Lower leg skin (tissue), 4 donors: ENCODE results near the gene SLC9A7. TPM values are rescaled to one million over a fixed set of nuclear protein-coding genes. Genes with fewer than 3 reads are reported as not detected.

ENCODE experiments used
- DNase-seq, 2 donors: peaks; one replicate each; pipeline ENCODE4 v3.0.0-alpha.2; 2019; ENCODE audit warnings: low spot score in 2 of 2
- H3K4me3 ChIP-seq: fragments of 200-600 bp; sonication (generic); 2 replicates; pipeline ENCODE4 v1.5.1; 2017; ENCODE audit warnings: mild to moderate bottlenecking, low read depth; ENCODE audit not compliant: poor library complexity, severe bottlenecking
- POLR2A ChIP-seq, 2 donors: fragments of 450-650 bp; IDR thresholded peaks; one replicate each; pipeline ENCODE4 v1.6.1; 2016 to 2017; ENCODE audit warnings: antibody characterized with exemption in 2 of 2, mild to moderate bottlenecking in 1 of 2, moderate library complexity in 1 of 2
- WGBS, 2 donors: methylation state at CpG; one replicate each; pipeline ENCODE4 v1.1.5; 2018; 5-methylcytosine and 5-hydroxymethylcytosine counted together
- intact Hi-C: fragments of 100-400 bp; cut with DNase I; formaldehyde crosslinking; loops from one replicate; pipeline ENCODE4 v1.15.0; 2023; ENCODE audit warnings: low total_unique reads
- total RNA-seq, 4 donors: library from RNA; depleted of rRNA; stranded (reverse); fragments of >200 nt; gene quantifications; one replicate each; pipeline ENCODE4 v1.1.0, GENCODE V29; 2016
- TF ChIP-seq, protein P1 (sequence below), 3 donors: fragments of 450-650 bp; IDR thresholded peaks; one replicate each; pipeline ENCODE4 v1.5.1; 2016; ENCODE audit warnings: antibody characterized with exemption in 3 of 3, mild to moderate bottlenecking in 3 of 3, moderate library complexity in 2 of 3

The SLC9A7 gene
- total RNA-seq, 4 donors from 2014 or later: 3.6 to 10.0 (median 6.8) TPM

DNA sequence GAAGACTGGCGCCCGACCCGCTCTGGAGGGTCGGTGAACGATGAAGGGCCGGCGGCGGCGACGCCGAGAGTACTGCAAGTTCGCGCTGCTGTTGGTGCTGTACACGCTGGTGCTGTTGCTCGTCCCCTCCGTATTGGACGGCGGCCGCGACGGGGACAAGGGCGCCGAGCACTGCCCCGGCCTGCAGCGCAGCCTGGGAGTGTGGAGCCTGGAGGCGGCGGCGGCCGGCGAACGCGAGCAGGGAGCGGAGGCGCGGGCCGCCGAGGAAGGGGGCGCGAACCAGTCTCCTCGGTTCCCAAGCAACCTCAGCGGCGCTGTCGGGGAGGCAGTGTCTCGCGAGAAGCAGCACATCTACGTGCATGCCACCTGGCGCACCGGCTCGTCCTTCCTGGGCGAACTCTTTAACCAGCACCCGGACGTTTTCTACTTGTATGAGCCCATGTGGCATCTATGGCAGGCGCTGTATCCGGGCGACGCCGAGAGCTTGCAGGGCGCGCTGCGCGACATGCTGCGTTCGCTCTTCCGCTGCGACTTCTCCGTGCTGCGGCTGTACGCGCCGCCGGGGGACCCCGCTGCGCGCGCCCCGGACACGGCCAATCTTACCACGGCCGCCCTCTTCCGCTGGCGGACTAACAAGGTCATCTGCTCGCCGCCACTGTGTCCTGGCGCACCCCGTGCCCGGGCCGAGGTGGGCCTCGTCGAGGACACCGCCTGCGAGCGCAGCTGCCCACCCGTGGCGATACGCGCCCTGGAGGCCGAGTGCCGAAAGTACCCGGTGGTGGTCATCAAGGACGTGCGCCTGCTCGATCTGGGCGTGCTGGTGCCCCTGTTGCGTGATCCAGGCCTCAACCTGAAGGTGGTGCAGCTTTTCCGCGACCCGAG is 184.8 kb downstream of the SLC9A7 start:
- intact Hi-C loops: no loop called here
- no peak for TF ChIP-seq POLR2A (IDR thresholded peaks at IDR 0.05)
- TF ChIP-seq, protein P1, sequence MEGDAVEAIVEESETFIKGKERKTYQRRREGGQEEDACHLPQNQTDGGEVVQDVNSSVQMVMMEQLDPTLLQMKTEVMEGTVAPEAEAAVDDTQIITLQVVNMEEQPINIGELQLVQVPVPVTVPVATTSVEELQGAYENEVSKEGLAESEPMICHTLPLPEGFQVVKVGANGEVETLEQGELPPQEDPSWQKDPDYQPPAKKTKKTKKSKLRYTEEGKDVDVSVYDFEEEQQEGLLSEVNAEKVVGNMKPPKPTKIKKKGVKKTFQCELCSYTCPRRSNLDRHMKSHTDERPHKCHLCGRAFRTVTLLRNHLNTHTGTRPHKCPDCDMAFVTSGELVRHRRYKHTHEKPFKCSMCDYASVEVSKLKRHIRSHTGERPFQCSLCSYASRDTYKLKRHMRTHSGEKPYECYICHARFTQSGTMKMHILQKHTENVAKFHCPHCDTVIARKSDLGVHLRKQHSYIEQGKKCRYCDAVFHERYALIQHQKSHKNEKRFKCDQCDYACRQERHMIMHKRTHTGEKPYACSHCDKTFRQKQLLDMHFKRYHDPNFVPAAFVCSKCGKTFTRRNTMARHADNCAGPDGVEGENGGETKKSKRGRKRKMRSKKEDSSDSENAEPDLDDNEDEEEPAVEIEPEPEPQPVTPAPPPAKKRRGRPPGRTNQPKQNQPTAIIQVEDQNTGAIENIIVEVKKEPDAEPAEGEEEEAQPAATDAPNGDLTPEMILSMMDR (IDR thresholded peaks at IDR 0.05): no peak
- peak overlapping the region; percentile 43 for H3K4me3 ChIP-seq
- peak; percentile 28 to 88 for DNase-seq
- 0 to 63% methylated on average over 1 to 105 of the region's 107 CpGs for WGBS, 2 donors

DNA sequence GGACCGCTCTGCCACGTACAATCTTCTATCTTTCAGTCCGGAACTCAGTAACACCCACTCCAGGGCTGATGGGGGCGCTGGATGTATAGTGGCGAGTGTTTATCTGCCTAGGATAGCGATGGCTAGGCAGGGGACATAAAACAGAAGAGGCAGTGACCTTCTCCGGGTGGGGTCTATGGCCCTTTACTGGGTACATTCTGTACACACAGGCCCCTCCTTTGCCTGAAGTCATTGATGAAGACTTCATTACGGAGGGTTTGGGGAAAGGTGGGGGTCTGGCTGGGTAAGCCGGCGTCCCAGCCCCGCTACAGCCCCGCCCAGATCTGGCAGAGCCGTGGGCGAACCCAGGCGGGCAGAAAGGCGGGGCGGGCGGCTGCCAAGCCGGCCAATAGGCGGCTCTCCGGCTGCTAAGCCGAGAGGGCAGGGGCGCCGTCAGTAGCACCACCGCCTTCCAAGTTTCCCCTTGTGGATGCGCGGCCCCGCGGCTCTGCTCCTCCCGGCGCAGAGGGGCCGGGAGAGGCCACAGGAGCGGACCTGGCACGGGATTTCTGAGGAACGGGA is 185.5 kb downstream of the SLC9A7 start, which contains the start of gene CHST7:
CHST7 (plus strand) TSS at position 435 of the 561 bp plus-strand sequence. CDS start 167 bp downstream, outside the sequence.
- DNase-seq: peak; percentile 46 to 91
- peak within 1 kb of the TSS; percentile 43 for H3K4me3 ChIP-seq
- intact Hi-C loops: no loop called here
- TF ChIP-seq, protein P1 (IDR thresholded peaks at IDR 0.05): no peak
- TF ChIP-seq POLR2A (IDR thresholded peaks at IDR 0.05): no peak
- 23 to 32% methylated on average over 7 to 35 of the region's 35 CpGs for WGBS, 2 donors

DNA sequence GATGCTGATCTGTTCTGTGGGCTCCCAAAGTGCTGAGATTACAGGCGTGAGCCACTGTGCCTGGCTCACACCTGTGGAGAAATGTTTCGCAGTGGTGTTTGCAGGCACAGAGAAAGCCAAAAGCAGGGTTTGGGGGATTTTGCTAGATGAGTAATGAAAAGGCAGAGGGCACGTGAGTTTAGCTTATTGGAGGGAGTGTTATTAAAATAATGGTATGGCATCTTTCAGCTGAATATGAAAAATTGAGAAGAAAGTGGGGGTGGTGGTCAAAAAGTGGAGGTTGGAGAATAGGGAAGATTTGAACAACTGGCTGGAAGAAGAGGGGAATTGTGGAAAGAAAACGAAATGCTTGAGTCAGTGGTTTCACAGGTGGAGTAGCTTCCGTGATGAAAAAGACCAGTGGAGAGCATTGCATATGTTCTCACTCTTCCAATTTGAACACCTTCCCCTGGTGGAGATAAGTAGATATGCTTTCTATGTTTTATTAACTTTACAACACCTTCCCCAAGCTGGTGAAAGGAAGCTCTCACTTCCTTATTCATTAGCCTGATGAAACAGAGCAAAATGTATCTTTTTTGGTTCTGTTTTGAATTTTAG is 186.5 kb downstream of the SLC9A7 start:
- no peak overlapping the region for H3K4me3 ChIP-seq
- intact Hi-C loops: no loop called here
- peak in 1 of 2 donors; percentile 5 for DNase-seq
- no peak for TF ChIP-seq POLR2A (IDR thresholded peaks at IDR 0.05)
- TF ChIP-seq, protein P1 (IDR thresholded peaks at IDR 0.05): no peak
- 72 to 74% methylated on average over 5 of the region's 5 CpGs for WGBS, 2 donors

DNA sequence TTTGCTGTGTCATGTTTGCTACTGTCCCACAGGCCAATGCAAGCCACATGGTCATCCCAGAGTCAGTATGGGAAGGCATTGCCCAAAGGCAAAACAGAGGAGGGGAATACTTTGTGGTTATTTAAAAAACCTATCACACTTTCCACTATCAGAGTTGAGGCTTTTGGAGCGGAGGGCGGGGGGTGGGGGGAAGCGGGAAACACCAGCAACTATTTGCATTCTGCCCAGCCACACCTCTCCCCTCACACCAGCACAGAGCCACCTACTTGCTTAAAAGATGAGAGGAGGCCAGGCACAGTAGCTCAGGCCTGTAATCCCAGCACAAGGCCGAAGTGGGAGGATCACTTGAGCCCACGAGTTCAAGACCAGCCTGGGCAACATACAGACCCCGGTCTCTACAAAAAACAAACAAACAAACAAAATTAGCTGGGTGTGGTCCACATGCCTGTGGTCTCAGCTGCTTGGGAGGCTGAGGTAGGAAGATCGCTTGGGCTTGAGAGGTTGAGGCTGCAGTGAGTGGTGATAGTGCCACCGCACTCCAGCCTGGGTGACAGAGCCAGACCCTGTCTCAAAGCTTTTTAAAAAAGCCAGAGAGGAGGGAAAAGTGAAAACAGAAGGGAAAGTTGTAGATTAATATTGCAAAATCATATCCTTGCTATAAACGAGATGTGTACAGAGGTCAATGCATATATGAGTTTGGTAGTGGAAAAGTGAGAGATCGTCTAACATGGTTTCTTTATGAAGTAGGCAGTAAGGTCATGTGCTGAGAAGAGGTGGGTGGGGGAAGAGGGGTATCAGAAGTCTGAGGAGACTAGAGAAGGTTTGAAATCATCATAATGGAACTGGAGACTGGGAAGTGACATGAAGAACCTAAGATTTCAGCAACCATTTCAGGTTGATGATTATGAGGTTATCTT is 187.2 kb downstream of the SLC9A7 start:
- peak in 1 of 2 donors; percentile 14 for DNase-seq
- H3K4me3 ChIP-seq: no peak overlapping the region
- 81 to 86% methylated on average over 10 of the region's 10 CpGs for WGBS, 2 donors
- intact Hi-C loops: no loop called here
- no peak for TF ChIP-seq POLR2A (IDR thresholded peaks at IDR 0.05)
- TF ChIP-seq, protein P1 (IDR thresholded peaks at IDR 0.05): no peak

DNA sequence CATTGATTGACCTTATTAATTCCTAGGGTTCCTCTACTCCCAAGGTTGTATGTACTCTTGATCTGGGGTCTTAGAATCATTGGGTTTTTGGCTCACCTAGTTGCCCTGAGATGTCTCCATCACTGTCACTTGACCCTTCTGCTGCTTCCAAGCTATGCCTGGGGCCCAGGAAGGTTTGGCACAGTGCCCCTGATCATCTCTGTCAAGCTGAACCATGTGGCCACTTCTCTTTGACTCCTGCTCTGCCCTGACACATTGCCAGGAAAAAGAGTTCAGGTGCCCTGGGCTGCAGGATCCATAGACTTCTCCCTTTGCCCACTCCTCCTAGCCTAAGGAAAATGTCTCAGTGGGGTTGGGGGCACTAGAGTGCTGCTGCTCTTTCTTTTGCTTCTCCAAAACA is 189.3 kb downstream of the SLC9A7 start:
- intact Hi-C loops: no loop called here

More for the DNA sequence above, 189.3 kb downstream of the SLC9A7 start:
- DNase-seq: peak in 1 of 2 donors; percentile 36
- TF ChIP-seq, protein P1 (IDR thresholded peaks at IDR 0.05): no peak
- no peak for TF ChIP-seq POLR2A (IDR thresholded peaks at IDR 0.05)
- H3K4me3 ChIP-seq: no peak overlapping the region
